ENCODE results near the gene ENAH.

The ENAH gene

DNA sequence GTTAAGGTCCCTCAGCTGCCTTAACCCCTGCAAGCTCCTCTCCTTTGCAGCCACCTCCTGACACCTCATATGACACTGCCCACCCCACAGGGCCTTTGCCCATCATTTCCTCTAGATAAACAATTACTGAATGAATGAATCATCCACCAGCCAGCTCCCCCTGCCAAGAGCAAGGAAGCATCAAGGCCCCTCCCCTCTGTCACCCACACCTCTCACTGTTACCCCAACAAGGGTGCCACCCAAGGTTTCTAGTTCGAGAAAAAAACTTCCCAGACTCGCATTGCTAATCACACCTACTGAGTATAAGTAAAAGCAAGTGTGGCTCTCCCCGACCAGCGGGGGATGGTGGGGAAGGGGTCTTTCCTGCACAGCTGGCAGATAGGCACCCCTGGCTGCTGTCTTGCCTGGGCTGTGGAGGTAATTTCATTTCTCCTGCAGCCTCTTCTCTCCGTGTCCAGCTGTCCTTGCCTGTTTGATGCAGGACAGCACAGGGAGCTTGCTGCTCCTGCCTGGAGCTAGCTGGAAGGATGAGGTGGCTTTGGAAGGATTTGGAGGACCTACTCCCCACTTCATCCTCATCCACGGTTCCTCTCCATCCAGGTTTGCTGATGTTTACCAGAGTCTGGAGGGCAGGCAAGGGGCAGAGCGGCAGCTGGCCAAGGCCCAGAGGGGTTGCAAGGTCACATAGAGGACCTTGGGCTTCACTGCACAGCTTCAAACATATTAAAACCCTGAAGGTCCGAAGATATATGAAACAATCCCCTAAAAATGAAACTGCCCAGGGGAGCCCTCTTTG, 192.0 kb downstream of the ENAH start:
- TF ChIP-seq, protein P1, sequence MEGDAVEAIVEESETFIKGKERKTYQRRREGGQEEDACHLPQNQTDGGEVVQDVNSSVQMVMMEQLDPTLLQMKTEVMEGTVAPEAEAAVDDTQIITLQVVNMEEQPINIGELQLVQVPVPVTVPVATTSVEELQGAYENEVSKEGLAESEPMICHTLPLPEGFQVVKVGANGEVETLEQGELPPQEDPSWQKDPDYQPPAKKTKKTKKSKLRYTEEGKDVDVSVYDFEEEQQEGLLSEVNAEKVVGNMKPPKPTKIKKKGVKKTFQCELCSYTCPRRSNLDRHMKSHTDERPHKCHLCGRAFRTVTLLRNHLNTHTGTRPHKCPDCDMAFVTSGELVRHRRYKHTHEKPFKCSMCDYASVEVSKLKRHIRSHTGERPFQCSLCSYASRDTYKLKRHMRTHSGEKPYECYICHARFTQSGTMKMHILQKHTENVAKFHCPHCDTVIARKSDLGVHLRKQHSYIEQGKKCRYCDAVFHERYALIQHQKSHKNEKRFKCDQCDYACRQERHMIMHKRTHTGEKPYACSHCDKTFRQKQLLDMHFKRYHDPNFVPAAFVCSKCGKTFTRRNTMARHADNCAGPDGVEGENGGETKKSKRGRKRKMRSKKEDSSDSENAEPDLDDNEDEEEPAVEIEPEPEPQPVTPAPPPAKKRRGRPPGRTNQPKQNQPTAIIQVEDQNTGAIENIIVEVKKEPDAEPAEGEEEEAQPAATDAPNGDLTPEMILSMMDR (IDR thresholded peaks at IDR 0.05; ENCODE audit: low read depth, low read length, missing control alignments) = no peak
- in situ Hi-C loops (cut with HindIII; ENCODE audit: low sequenced_read_pairs) = loop anchor here (25.0 kb wide), 1 partner anchor 526 kb away; the partner anchor contains the start of gene SDE2
- DNase-seq (ENCODE audit: low read depth) = no peak
- H3K4me3 ChIP-seq (ENCODE audit: low read depth, low read length) = no peak overlapping the region

DNA sequence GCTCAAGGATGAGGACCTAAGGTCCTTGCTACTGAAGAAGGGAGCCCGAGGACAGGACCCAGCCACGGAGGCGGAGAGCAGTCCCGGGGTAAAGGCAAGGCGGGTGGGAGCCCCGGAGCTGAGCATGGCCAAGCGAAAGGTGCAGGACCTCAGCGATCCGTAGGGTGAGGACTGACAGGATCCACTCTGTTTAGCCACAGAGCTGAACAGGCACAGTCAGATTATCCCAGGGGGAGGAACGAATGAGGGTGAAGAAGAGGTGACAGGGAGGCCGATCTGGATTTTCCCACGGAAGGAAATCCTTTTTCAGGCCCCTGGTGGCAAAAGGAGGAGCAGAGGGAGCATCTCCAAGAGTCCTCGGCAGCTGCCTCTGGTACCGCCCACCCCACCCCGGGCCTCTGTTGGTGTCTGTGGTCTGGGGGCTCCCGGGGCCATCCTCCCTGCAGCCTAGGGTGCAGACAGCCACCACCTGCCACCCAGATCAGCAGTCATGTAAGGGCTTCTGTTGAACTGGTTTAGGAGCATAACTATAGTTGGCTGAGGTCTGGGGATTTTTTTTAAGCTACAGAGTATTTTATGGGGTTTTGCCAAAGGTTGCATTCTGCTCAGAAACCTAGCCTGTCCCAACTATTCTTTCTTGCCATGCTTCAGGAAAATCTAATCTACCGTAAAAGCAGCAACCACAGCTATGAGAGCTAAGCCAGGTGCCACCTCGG, 192.7 kb downstream of the ENAH start:
- in situ Hi-C loops (cut with HindIII; ENCODE audit: low sequenced_read_pairs) = loop anchor here (25.0 kb wide), 1 partner anchor 527 kb away; the partner anchor contains the start of gene SDE2
- peak; percentile 22 for DNase-seq (ENCODE audit: low read depth)
- TF ChIP-seq, protein P1 (IDR thresholded peaks at IDR 0.05; ENCODE audit: low read depth, low read length, missing control alignments) = no peak
- H3K4me3 ChIP-seq (ENCODE audit: low read depth, low read length) = no peak overlapping the region

DNA sequence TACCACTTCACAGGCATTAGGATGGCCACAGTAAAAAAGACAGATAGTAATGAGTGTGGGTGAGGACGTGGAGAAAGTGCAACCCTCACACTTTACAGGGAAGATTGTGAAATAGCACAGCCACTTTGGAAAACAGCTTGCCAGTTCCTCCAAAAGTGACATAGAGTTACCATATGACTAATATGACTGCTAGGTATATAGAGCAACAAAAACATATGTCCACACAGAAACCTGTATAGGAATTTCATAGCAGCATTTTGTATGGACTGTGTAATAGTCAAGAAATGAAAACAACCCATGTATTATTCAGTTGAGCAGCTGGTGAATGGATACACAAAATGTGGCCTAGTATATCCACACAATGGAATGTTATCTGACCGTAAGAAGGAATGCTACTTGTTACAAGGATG, 194.7 kb downstream of the ENAH start:
- no peak overlapping the region for H3K4me3 ChIP-seq (ENCODE audit: low read depth, low read length)
- no peak for DNase-seq (ENCODE audit: low read depth)
- TF ChIP-seq, protein P1 (IDR thresholded peaks at IDR 0.05; ENCODE audit: low read depth, low read length, missing control alignments) = no peak
- in situ Hi-C loops (cut with HindIII; ENCODE audit: low sequenced_read_pairs) = loop anchor here (25.0 kb wide), 1 partner anchor 529 kb away; the partner anchor contains the start of gene SDE2

DNA sequence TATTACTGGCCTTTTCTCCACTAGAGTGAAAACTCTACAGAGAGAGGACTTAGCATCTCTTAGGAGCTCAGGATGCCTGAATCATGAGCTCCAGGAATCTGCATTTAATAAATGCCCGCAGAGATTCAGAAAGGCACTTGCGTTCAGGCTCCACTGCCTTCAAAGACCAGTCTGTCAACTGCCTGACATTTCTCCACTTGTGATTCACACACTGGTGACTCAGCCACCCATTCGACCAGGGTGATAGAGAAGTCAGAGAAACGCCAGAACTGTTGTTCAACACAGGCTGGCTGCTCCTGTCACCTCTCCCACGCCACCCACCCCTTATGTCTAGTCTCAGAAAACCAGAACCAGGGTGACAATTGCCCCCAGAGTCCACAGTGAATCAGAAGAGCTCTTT, 198.2 kb downstream of the ENAH start:
- in situ Hi-C loops (cut with HindIII; ENCODE audit: low sequenced_read_pairs) = loop anchor here (25.0 kb wide), 1 partner anchor 533 kb away; the partner anchor contains the start of gene SDE2
- TF ChIP-seq, protein P1 (IDR thresholded peaks at IDR 0.05; ENCODE audit: low read depth, low read length, missing control alignments) = no peak
- H3K4me3 ChIP-seq (ENCODE audit: low read depth, low read length) = no peak overlapping the region
- DNase-seq (ENCODE audit: low read depth) = peak; percentile 15

DNA sequence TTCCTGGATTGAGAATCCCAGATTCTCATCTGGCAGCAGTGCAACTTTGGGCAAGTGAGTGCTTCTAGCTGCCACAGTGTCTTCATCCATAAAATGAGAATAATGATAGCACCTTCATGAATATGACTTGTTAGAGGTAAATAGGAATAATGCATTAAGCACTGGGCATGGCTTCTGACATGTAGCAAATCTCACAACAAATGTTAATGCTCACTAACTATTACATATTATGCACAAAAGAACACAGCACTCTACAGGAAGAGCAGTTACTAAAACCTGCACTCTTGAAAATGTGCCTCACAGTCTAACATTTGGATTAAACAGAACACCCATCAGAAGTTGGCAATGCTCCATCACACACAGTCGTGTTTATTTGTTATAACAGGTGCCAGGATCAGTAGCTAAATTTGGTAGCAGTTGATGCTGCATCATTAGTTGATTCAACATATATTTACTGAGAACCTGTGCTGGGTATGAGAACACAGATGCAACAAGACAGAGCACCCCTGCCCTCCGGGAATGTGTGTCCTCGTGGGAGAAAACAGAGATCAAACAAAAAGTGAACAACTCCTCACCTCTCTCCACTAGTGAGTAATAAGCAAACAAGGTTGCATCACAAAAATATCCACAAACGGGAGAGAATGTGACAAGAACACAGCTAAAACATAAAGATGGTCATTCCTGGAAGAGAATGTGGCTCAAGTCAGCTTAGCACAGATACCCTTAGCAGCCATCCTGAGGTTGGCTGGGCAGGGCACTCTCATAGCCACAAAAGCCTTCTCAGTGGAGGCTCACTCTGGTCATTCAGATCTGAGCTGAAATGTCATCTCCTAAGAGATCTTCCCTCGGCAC, 198.9 kb downstream of the ENAH start:
- DNase-seq (ENCODE audit: low read depth) = no peak
- in situ Hi-C loops (cut with HindIII; ENCODE audit: low sequenced_read_pairs) = loop anchor here (25.0 kb wide), 1 partner anchor 533 kb away; the partner anchor contains the start of gene SDE2
- no peak overlapping the region for H3K4me3 ChIP-seq (ENCODE audit: low read depth, low read length)
- TF ChIP-seq, protein P1 (IDR thresholded peaks at IDR 0.05; ENCODE audit: low read depth, low read length, missing control alignments) = no peak

Data from astrocyte of the cerebellum (primary cell).